ENCODE results near the gene SFMBT2.

DNA sequence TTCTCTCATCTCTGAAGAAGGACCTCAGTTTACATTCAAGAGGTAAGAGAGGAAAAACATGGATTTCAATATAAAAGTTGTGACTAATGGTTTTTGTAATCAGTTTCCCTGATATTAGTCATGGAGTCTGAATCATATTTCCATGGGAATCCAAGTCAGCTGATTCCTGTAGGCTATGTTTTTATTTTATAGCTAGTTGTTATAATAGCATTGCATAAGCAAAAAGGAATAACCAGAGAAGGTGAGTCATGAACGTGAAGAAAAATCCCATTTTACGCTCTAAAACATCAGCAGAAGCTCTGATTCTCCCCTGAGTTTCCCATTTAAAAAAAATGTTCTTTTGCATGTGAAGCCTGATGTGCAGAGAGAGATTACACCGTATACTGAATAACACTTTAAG lies 299.3 kb downstream of the SFMBT2 start:
- TF ChIP-seq ZBTB7A (IDR thresholded peaks at IDR 0.05; ENCODE audit: low read depth) = no peak
- TF ChIP-seq TEAD4 (IDR thresholded peaks at IDR 0.05) = no peak
- no peak for TF ChIP-seq RAD21 (IDR thresholded peaks at IDR 0.05; ENCODE audit: low read depth)

Data from Ishikawa (cell line).